ENCODE results near the gene ADCK1.
"Not testable (repeated sequence)": the region's sequence is repeated elsewhere in the genome, so short reads cannot be mapped to it uniquely, and the experiment has no call there.

The ADCK1 gene

DNA sequence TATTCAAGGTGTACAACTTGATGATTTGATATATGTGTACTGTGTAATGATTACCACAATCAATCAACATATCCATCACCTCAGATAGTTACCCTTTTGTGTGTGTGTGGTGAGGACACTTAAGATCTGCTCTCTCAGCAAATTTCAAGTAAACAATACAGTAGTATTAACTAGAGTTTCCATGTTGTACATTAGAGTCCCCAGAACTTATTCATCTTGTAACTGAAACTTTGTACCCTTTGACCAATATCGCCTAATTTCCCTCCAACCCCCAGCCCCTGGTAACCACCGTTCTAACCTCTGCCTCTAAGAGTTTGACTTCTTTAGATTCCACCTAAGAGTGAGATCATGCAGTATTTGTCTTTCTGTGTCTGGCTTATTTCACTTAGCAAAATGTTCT, 12.1 kb downstream of the ADCK1 start:
- DNase-seq: no peak

DNA sequence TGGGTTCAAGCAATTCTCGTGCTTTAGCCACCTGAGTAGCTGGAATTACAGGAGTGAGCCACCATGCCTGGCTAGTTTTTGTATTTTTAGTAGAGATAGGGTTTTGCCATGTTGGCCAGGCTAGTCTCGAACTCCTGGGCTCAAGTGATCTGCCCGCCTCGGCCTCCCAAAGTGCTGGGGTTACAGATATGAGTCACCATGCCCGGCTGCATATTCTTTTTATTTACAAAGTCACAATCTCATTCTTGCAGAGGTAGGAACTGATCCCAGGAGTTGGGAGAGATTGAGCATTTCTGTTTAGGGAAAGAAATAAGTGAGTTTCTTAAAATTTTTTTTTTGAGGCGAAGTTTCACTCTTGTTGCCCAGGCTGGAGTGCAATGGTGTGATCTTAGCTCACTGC, 12.8 kb downstream of the ADCK1 start:
- DNase-seq: not testable (repeated sequence)

DNA sequence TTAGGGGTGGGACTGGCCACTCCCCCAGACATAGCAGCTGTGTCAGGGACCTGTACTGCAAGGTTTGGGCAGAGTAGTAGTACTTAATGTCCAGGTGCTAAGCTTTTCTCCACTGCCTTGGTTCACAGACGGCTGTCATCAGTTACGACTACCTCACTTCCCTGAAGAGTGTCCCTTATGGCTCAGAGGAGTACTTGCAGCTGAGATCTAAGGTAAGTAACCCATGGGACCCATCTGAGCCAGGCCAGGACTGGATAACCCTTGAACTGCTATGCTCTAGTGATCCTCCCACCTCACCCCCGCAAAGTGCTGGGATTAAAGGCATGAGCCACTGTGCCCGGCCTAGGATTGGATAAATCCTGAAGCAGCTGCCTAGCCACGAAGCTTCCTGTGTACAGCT, 22.4 kb downstream of the ADCK1 start:
- DNase-seq: no peak

DNA sequence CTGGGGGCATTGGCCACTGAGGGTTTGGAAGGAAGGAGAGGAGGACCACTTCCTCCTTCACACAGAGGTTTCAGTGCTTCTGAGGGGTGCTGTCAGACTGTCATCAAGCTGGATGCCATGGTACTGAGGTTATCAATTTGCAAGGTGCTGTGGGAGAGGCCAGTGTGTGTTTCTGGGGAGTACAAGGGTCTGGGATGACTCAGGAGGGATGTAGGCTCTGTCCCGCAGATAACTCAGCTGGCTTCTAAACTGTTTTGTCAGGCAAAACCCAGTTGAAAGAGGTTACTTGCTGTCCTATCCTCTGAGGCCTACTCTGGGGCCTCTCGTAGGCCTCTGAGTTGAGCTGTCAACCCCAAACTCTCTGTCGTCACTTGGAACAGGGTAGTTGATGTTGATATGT, 22.8 kb downstream of the ADCK1 start:
- DNase-seq: no peak

DNA sequence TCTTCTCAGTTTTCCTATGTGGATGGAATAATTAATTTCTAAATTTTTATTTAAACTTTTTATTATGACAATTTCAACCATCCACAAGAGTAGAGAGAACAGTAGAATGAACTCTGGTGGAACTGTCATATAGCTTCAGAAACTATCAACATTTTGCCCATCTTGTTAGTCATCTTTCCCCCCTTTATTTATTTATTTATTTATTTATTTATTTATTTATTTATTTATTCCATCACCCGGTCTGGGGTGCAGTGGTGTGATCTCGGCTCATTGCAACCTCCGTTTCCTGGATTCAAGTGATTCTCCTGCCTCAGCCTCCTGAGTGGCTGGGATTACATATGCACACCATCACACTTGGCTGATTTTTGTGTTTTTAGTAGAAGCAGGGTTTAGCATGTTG, 23.5 kb downstream of the ADCK1 start:
- no peak for DNase-seq

DNA sequence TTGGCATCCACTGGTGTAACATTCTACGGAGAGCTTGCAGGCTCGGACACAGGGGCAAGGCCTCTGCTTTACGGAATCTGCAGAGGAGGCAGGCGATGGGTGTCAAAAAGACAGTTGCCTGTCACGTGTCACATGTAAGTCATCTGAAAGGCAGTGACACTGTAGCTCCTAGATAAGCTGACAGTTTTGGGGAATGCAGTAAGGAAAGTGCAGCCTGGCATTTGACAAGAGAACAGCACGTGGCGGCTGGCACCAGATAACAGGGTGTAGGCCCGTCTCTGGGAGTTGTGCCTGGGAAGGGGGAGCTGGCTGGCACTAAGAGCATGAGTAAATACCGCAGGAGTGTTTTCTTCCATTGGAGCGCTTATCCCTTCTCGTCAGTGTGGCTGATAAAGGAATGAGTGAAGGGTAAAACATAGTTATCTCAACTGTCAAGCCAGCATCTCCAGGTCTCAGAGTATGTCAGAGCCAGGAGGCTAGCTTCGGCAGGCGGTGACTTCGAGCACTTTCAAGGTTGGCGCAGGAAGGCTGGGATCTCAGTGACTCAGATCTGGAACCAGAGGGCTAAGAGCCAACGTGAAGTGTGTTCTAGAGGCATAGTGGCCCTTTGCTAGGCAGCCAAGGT, 26.1 kb downstream of the ADCK1 start:
- no peak for DNase-seq

DNA sequence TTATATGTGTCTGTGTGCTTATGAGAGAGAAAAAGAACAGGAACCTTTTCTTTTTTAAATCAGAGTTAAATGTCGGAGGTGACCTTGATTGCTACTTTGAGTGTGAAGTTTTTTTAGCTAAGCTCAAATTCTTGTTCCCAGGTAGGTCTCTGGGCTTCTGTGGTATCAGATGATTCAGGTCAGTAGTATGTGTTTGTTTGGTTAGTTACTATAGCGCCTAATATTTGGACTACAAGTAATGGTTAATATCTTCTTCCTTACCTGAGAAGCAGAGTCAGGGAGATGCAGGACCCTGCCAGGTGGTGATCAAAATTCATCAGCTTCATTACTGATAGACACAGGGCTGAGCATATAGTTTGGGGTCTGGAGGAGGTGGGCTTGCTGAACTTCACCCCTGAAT, 30.8 kb downstream of the ADCK1 start:
- DNase-seq: no peak

DNA sequence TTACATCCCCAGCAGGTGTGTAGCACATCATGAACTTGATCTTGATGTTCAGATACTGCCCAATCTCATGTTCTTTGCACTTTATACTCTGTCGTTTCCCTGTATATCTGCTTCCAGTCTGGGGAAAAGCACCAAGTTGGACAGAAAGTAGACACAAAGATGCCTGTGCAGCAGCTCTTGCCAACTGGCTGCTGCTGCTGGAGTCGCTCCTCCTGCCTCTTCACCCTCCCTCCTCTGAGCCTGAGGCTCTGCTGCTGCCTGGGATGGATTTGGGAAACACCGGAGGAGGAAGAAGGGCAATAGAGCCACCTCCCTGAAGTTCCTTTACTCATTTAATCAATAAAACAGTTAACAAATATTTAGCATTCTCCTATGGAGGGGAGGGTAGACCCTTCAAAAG, 32.4 kb downstream of the ADCK1 start:
- no peak for DNase-seq

DNA sequence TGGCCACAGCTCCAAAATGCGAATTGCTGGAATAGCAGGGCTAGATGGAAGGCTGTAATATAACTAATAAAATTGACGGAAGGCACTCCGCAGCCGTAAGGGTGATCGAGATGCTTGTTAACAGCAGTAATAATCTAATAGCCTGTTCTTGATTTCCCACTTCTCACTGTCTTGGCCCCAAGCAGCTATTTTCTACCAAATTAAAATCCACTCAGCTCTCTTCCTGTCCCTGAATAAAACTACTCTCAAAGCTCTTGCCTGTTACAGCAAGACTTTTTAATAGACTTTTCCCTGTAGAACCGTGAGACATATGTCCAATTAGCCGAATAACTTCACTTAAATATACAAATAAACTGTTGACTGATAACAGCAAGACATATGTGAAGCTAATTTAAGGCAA, 38.0 kb downstream of the ADCK1 start:
- no peak for DNase-seq

DNA sequence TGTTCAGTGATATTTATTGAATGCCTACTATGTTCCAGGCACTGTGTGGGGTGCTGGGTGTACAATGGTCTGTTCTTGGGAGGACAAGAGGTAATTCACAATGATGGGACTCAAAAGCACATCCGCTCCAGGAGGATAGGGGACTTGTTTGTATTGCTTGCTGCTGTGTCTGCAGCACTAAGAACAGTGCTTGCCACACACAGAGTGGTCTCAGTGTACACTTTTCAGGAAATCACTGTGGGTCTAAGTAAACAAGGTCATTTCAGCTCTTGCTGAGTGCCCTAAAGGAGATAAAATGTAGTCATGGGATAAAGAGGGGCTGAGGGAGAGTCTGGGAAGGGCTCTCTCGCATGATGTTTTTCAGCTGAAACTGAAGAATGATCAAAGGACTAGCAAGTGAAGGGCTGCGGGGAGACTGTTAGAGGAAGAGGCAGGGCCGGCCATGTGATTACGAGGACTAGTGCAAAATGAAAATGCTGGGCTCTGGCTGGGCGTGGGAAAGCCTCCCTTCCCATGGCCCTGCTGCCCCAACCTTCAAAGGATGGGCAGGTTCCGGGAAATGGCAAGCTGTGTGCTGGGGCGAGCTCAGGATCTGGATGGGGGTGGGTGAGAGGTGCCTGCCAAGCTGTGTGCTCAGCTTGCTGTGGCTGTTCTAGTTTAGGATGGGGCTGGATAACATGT, 39.1 kb downstream of the ADCK1 start:
- DNase-seq: no peak

DNA sequence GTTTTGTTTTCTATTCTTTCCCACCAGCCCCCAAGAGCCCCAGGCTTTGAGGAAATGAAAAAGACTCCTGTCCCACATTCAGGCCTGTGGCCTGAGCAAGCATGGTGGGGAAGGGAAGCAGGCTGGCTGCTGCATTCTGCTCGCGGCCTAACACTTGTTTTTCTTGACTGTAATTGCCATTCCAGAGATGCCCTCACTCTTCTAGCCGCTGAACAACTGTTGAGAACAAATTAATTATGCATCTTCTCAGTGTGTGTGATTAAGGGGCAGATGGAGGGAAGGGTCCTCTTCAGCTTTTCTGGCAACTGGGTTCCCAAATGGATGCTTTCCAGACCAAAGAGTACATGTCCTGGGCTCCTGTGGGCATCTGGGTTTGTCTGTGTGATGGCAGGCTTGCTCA, 43.3 kb downstream of the ADCK1 start:
- DNase-seq: no peak

DNA sequence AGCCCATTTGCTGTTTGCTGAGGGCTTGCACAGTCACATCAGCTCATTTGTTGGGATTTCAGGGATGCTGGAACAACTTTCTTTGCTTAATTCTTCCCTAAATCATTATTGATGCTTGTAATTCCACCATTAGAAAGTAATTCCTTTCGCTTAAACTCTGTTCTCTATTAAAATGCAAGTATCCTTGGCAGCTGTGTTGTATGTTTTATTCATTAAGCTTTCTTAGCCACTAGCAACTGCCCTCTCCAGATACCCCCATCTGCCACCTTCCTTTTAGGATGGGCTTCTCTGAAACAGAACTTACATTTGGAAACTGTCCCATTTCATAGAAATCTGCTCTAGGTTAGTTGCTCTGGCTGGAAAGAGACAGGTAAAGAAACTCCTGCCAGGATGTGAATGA, 43.7 kb downstream of the ADCK1 start:
- DNase-seq: no peak

DNA sequence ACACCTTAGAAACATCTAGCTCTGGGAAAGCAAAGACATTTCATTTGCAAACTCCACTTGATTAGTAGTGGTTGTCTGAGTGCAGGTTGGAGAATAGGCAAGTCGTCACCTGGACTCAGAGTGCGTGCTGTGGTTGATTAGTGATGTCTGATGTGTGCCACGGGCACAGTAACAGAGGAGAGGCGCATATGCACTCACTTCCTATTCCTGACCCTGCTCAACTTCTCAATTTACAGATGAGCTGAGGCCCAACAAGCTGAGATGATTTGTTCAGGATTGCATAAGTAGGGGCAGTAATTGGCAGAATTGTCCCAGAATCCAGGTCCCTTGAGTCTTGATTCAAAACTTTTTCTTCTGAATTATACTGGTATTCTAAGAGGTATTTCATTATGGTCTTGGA, 44.9 kb downstream of the ADCK1 start:
- DNase-seq: no peak

DNA sequence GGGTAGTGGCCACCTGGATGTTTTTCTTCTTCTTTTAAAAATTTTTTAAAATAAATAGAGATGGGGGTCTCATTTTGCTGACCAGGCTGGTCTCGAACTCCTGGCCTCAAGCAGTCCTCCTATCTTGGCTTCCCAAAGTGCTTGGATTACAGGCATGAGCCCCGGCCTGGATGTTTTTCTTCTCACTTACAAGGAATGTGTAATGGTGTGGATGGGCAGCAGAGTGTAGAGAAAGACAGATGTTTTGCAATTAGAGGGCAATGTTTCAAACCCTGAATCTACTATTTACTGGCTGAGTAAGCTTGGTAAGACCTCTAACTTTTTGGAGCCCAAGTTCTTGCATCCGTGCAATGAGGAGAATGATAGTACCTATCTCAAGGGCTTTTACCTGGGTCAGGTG, 48.1 kb downstream of the ADCK1 start:
- no peak for DNase-seq

DNA sequence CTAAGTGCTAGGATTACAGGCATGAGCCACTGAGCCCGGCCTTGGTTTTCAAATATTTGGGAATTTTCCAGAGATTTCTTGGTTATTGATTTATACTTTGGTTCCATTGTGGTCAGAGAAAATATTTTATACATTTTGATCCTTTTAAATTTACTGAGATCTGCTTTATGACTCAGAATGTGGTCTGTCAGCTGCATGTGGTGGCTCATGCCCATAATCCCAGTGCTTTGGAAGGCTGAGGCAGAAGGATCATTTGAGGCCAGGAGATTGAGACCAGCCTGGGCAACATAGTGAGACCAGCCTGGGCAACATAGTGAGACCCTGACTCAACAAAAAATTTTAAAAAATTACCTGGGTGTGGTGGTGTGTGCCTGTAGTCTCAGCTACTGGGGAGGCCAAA, 49.8 kb downstream of the ADCK1 start:
- no peak for DNase-seq

DNA sequence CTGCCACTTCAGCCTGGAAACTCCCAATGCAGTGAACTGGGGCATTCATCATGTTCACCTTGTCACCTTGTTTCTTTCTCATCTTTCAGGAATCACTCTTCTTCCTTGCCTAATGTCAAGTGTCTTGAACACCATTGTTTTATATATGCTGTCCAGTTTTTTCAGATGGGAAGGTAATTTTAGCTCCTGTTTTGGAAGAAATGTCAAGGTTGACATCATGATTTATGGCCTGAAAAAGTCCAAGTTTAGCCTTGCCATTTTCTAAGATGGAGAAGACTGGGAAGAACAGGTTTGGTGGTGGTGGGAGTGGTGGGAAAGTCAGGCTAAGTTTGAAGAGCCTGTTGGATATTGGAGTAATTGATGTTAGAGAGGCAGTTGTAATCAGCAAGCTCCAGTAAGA, 54.0 kb downstream of the ADCK1 start:
- DNase-seq: no peak

DNA sequence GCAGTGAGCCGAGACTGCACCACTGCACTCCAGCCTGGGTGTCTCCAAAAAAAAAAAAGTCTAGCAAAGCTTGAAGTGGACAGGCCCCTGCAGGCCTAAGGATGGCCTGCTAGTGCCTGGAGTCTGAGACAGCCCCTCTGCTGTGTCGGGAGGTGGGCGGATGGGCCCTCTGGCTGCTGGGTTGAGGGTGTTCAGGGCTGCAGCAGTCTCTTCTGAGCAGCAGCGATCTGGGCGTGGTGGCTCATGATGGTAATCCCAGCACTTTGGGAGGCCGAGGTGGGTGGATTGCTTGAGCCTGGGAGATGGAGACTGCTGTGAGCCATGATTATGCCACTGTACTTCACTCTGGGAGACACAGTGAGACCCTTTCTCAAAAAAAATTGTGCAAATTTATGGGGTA, 57.0 kb downstream of the ADCK1 start:
- no peak for DNase-seq

DNA sequence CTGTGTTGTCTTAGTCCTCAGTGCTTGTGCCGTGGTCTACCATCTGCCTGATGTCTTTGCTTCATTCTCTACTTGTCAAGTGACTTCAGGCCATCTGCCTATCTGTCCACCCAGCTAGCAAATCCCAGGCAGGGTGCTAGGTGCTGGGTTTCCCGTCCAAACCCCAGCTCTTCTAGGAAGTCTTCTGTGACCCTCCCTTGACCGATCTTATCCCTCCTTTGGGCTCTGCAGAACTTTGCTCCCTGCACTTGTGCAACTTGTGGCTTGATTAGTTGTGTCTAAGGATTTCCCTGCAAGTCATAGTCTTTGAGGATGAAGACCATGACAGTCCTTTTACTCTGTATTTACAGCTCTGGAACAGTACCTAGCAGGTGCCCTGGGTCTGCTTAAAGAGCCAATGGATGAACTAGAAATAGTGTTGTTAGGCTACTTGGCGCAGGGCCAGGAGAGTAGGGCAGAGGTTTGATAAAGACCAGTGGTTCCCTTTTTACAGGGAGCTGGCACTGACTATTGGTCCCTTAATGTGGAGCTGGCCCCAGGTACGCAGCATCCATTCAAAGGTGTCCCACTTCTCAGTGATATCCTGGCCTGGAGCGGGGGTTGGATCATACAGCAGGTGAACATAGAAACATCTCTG, 60.1 kb downstream of the ADCK1 start:
- no peak for DNase-seq

DNA sequence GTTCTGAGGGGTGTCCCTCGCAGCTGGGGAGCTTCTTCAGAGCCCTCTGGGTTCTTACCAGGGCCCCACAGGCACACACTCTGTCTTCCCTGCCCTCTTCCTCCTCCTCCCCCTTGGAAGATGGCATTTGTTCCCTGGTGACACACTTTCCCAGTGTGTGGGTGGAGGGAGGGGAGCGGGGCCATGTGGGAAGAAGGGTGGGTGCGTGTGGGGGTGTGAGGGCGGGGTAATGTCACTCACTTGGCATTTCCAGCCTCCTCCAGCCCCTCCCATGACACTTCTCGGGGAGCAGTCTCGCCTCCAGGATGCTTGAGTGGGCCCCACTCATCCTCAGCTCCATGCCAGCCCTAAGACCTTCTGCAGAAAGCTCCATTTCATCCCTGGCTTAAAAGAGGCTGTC, 61.3 kb downstream of the ADCK1 start:
- DNase-seq: no peak

DNA sequence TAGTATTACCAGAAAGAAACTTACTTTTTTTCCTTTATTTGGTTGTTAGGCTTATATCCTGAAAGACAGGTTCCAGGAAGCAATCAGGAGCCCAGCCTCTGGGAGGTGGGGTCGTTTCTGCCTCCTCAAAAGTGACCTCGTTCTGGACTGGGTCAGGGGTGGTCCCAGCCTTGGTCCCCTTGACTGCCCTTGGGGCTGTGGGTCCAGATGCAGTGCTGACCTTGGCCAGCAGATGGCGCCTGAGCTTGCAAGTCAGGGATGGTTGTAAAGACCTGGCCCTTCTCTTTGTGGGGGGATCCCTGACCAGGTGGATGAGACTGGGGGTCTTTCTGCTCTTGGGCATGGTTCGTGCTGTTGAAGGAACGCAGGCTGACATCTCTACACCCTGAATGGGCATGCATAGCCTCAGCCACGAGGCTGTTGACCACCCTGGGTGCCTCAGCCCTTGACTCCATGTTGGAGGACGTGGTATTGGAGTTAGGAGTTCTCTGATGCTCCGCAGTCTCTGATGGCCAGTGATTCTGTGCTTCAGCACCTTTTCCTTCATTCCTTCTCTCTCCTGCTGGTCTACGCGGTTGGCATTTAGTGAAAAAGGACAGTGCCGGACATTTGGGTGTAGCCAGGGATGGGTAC, 62.4 kb downstream of the ADCK1 start:
- DNase-seq: no peak

DNA sequence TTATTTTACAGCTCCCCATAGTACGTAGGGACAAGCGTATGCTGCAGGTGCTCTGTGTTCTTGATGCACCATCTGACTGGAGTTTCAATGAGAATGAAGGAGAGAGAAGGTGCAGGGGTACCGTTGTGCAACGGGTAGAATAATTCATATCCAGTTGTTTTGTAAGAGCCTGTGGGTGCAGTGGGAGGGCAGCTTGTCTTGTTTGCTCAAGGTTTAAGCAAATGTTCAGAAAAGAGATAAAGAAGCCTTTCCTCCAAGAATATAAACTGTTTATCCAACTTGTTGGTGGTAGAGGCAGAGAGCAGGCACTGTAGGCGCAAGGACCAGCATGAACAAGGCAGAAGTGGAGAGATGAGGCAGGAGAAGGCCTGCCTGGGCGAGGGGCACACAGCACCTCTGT, 64.2 kb downstream of the ADCK1 start:
- DNase-seq: no peak

DNA sequence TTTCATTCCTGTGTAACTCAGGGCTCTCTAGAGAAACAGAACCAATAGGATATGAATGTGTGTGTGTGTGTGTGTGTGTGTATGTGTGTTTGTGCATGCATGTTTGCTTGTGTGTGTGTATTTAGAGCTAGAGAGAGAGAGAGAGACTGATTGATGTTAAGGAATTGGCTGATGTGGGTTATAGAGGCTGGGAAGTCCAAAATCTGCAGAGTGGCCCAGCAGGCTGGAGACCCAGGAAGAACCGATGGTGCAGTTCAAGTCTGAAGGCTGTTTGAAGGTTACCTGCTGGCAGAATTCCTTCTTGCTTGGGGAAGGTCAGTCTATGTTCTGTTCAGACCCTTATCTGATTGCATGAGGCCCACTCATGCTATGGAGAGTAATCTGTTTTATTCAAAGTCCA, 64.7 kb downstream of the ADCK1 start:
- no peak for DNase-seq

DNA sequence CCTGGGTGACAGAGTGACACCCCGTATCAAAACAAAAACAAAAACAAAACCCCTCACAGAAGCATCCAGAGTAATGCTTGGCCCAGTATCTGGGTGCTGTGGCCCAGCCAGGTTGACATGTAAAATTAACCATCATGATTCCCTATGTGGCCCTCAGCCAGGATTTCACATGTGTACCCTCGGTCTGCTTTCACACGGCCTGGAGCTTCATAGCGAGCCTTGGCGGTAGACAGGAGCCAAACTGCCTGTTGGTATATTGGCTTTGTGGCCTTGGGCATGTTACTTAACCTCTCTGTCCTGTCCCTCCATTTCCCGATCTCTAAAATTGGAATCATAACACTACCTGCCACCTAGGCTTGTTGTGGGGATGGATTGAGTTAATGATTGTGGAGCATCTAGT, 65.5 kb downstream of the ADCK1 start:
- no peak for DNase-seq

DNA sequence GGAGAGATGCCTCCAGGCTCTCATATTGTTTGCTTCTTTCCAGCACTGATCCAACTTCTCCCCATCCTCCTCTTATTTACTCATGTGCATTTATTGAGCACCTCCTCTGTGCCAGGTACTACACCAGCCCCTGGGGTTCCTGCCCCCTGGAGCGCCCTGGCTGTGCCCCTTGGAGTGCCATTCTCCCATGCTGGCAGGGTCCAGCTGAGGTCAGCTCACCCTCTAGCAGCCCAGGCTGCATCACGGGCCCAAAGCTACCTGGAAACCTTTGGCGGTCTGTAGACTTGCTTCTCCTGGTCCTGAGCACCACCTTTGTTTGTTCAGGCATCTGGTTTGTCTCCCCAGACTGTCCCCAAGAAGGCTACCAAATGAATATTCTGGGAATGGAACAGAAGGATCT, 67.0 kb downstream of the ADCK1 start:
- DNase-seq: no peak

Data from SIG-M5 (cell line).